OCI-LY3 (cell line): ENCODE results near the gene BACE1-AS.

ENCODE experiments used
- H2AFZ ChIP-seq: fragments of 200-600, 300-600 bp; shearing (Covaris generic); 2 replicates; pipeline ENCODE4 v1.6.0; 2014; ENCODE audit warnings: antibody characterized with exemption, low read depth, low read length
- H3K27ac ChIP-seq: fragments of 200-600, 300-600 bp; sonication (generic); 2 replicates; pipeline ENCODE4 v1.5.1; 2014; ENCODE audit warnings: mild to moderate bottlenecking, low read length, moderate library complexity, mixed read lengths
- H3K27me3 ChIP-seq: fragments of 200-600, 300-600 bp; sonication (generic); 2 replicates; pipeline ENCODE4 v1.6.1; 2014; ENCODE audit warnings: low read depth, low read length, mixed read lengths
- H3K36me3 ChIP-seq: fragments of 200-600, 300-600 bp; sonication (generic); replicated peaks from 2 replicates; pipeline ENCODE3; 2014; ENCODE audit warnings: low read depth, low read length, mixed read lengths
- H3K4me1 ChIP-seq: fragments of 300-600, 200-600 bp; sonication (generic); 2 replicates; pipeline ENCODE4 v1.6.1; 2014; ENCODE audit warnings: low read length, mixed read lengths
- H3K4me2 ChIP-seq: fragments of 200-600, 300-600 bp; sonication (generic); 2 replicates; pipeline ENCODE4 v1.6.1; 2014; ENCODE audit warnings: low read length, mixed read lengths
- H3K4me3 ChIP-seq: fragments of 300-600, 200-600 bp; sonication (generic); 2 replicates; pipeline ENCODE4 v1.5.1; 2014; ENCODE audit warnings: antibody characterized with exemption, mild to moderate bottlenecking, low read length, moderate library complexity
- H3K79me2 ChIP-seq: fragments of 300-600, 200-600 bp; shearing (Covaris generic); 2 replicates; pipeline ENCODE4 v1.6.1; 2014; ENCODE audit warnings: mild to moderate bottlenecking, low read length, mixed read lengths
- H3K9ac ChIP-seq: fragments of 300-600, 200-600 bp; shearing (Covaris generic); 2 replicates; pipeline ENCODE4 v1.6.0; 2014; ENCODE audit warnings: mild to moderate bottlenecking, low read length, moderate library complexity
- H3K9me3 ChIP-seq: fragments of 200-600, 300-600 bp; shearing (Covaris generic); 2 replicates; pipeline ENCODE4 v1.6.1; 2014; ENCODE audit warnings: low read length, mixed read lengths; ENCODE audit not compliant: insufficient read depth
- H4K20me1 ChIP-seq: fragments of 200-600, 300-600 bp; sonication (generic); 2 replicates; pipeline ENCODE4 v1.6.1; 2016; ENCODE audit warnings: low read length, mixed read lengths; ENCODE audit not compliant: insufficient read depth
- CTCF ChIP-seq: fragments of 200-600, 300-600 bp; sonication (generic); IDR thresholded peaks from 2 replicates; pipeline ENCODE4 v1.5.1; 2014; ENCODE audit warnings: antibody characterized with exemption, low read length, low read depth
- EZH2phosphoT487 ChIP-seq: fragments of 200-600 bp; shearing (Covaris generic); IDR thresholded peaks from 2 replicates; pipeline ENCODE4 v1.6.1; 2018; ENCODE audit warnings: antibody characterized with exemption, mixed run types, low read depth

BACE1-AS gene

GRCh38 chr11:117287668-117288067 is 3.5 kb upstream of the BACE1-AS start:
- Histone ChIP-seq H3K4me3 (no peak overlapping the region), H3K27ac (no peak overlapping the region), H3K79me2 (no peaks in the 10 kb centered on the region), H3K4me1 (no peaks in the 10 kb centered on the region), H2AFZ (no peak overlapping the region), H4K20me1 (no peaks in the 10 kb centered on the region), H3K4me2 (no peak overlapping the region), H3K9me3 (no peaks in the 10 kb centered on the region), H3K9ac (no peak overlapping the region), H3K36me3 (peaks cover 7% of the 10 kb centered on the region), H3K27me3 (no peaks in the 10 kb centered on the region)
- no peak for TF ChIP-seq EZH2phosphoT487
- TF ChIP-seq CTCF, result no peak

DNA sequence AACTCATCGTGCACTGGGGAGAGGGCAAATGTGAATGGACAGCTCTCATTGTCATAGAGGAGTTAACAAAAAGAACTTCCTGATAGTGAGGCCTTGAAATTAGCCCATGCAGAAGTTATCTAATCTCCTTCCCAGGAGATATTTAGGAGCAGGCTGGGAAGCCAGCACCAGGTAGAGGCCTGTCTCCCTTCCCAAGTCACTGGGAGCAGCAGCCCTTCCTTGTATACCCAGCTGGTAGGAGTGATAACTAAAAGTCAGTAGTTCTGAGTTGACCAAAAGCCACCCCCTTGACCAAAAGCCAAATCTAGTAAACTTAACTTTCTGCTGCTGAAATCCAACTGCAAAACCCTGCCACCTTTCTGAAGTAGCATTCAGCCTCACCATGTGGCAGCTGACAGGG is 1.4 kb upstream of the BACE1-AS start:
- H3K79me2 ChIP-seq, result no peaks in the 10 kb centered on the region
- H3K4me3 ChIP-seq, result no peak overlapping the region
- H3K27me3 ChIP-seq, result no peaks in the 10 kb centered on the region
- no peaks in the 10 kb centered on the region for H3K9me3 ChIP-seq
- no peak overlapping the region for H3K27ac ChIP-seq
- no peak overlapping the region for H3K9ac ChIP-seq
- no peaks in the 10 kb centered on the region for H4K20me1 ChIP-seq
- H3K36me3 ChIP-seq, result peaks cover 2% of the 10 kb centered on the region
- TF ChIP-seq CTCF, result no peak
- TF ChIP-seq EZH2phosphoT487, result no peak
- no peaks in the 10 kb centered on the region for H3K4me1 ChIP-seq
- no peak overlapping the region for H3K4me2 ChIP-seq
- H2AFZ ChIP-seq, result no peak overlapping the region

DNA sequence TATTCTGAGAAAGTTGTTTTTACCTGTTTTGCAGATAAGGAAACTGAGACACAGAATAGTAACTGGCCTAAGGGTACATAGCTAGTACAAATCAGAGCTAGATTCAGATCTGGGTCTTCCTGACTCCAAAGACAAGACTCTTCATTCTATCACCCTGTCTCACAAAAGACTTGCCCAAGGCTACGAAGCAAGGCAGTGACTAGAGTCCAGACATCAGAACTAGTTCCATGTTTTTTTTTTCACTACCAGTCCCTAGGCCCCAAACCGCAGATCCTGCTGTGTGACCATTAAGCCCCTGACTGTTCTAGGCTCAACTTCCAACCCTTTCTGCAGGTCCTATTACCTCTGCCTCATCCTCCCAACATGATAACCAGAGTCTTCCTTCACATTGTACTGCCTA is 1.5 kb downstream of the BACE1-AS start:
- Histone ChIP-seq H3K9me3 (no peaks in the 10 kb centered on the region), H3K9ac (no peak overlapping the region), H3K4me2 (no peak overlapping the region), H3K4me1 (peaks cover 7% of the 10 kb centered on the region; the same call in 1 of the 2 replicates), H2AFZ (no peak overlapping the region), H3K4me3 (no peak overlapping the region), H3K27me3 (no peaks in the 10 kb centered on the region), H3K36me3 (peaks cover 2% of the 10 kb centered on the region), H4K20me1 (no peaks in the 10 kb centered on the region), H3K27ac (no peak overlapping the region), H3K79me2 (no peaks in the 10 kb centered on the region)
- TF ChIP-seq CTCF (no peak), EZH2phosphoT487 (no peak)

DNA sequence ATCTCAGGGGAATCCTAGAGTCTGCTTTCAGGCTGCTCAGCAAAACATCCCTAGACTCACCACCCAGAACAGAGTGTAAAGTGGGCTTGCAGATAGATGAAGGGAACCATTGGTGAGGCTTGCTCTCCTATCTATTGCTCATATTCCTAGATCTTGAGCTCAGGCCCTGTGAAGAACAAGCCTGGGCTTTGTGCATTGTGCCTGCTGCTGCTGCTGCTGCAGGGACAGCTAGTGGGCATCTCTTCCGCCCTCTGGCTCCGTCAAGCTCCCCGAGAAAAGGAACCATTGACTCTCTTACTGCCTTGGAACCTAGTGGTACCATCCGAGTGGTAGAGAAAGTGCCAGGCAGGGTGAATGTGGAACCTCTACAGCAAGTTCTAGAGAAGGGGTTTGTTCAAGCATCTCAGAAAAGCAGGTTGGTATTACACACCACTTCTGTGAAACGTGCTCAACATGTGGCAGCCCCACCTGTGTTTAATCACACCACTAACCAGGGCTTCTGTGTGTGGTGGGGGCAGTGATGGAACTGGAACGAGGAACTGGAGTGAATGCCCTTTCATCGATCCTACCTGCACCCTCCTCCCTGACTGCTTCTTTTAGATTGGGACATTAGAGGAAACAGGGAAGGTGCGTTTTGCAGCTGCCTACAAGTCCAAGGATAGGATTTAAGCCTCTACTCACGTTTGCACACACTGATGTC is 4.4 kb downstream of the BACE1-AS start:
- Histone ChIP-seq H2AFZ (no peak overlapping the region), H4K20me1 (no peaks in the 10 kb centered on the region), H3K27me3 (no peaks in the 10 kb centered on the region), H3K36me3 (no peaks in the 10 kb centered on the region), H3K27ac (no peak overlapping the region), H3K4me3 (no peak overlapping the region), H3K79me2 (no peaks in the 10 kb centered on the region), H3K9ac (no peak overlapping the region), H3K9me3 (no peaks in the 10 kb centered on the region), H3K4me1 (peaks cover 24% of the 10 kb centered on the region), H3K4me2 (no peak overlapping the region)
- TF ChIP-seq EZH2phosphoT487 (no peak), CTCF (no peak)
